Activated naive CD8-positive, alpha-beta T cell treated with anti-CD3 and anti-CD28 coated beads, Interleukin-2, amount 10 ng/mL, durations not matched to agents 7 days and 5 days (primary cell): ENCODE data around the gene FAM236B. TPM values are rescaled to one million over a fixed set of nuclear protein-coding genes. Genes with fewer than 3 reads are reported as not detected.
"Not testable (repeated sequence)": the region's sequence is repeated elsewhere in the genome, so short reads cannot be mapped to it uniquely, and the experiment has no call there.

Experiments used
- ATAC-seq: fragments of 150-1000 bp; cut with Tn5 transposase; one replicate; pipeline ENCODE4 v1.10.0; 2021; ENCODE audit warnings: low read depth, moderate library complexity
- POLR2A ChIA-PET: fragments of 350-600 bp; sonication (Branson Sonifier 250); formaldehyde crosslinking; loops from one replicate; lab custom pipeline; 2021; ENCODE audit warnings: antibody characterized with exemption; lab: Charles Lee
- DNase-seq: peaks from one replicate; pipeline ENCODE4 v3.0.0; 2021
- H3K27ac Mint-ChIP-seq: one replicate; pipeline ENCODE4 v1.8.0; 2022; ENCODE audit warnings: mild to moderate bottlenecking, mixed read lengths
- H3K27me3 Mint-ChIP-seq: one replicate; pipeline ENCODE4 v1.8.0; 2022; ENCODE audit warnings: mild to moderate bottlenecking, moderate library complexity, mixed read lengths
- H3K36me3 Mint-ChIP-seq: one replicate; pipeline ENCODE4 v1.8.0; 2021; ENCODE audit warnings: mild to moderate bottlenecking, mixed read lengths
- H3K4me1 Mint-ChIP-seq: one replicate; pipeline ENCODE4 v1.8.0; 2021; ENCODE audit warnings: mixed read lengths
- H3K4me3 Mint-ChIP-seq: one replicate; pipeline ENCODE4 v1.8.0; 2022; ENCODE audit warnings: mild to moderate bottlenecking, moderate library complexity, mixed read lengths
- H3K9me3 Mint-ChIP-seq: one replicate; pipeline ENCODE4 v1.8.0; 2021; ENCODE audit warnings: mixed read lengths
- total RNA-seq, 2 experiments: library from RNA; stranded (reverse); gene quantifications; one replicate each; pipeline ENCODE4 v1.2.3, GENCODE V29; 2021

The FAM236B gene
- total RNA-seq = not detected

DNA sequence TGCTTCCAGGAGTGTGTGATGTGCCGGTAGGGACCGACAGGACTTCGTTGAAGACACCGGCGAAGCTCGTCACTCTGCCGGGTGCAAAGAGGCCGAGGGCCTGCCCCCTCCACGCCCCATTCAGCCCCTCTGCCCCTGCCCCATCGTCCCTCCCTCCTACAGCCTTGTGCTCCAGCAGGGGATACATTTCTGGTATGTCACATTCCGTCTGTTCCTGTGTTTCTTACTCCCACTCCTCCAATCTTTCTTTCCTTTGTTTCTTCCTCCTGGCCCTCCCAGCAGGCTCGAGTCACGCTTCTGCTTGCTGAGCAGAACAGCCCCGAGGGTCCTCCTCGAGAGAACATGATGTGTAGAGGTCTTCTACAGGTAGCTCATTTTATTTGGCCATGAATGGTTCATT lies at the start of gene FAM236B:
TSS of gene FAM236B (minus strand) at position 101 of the 400 bp plus-strand sequence. CDS start at position 1, 100 bp downstream.
- ATAC-seq, H3K36me3 Mint-ChIP-seq, H3K9me3 Mint-ChIP-seq, H3K4me1 Mint-ChIP-seq, H3K4me3 Mint-ChIP-seq, H3K27ac Mint-ChIP-seq, POLR2A ChIA-PET, H3K27me3 Mint-ChIP-seq, DNase-seq: not testable (repeated sequence)

DNA sequence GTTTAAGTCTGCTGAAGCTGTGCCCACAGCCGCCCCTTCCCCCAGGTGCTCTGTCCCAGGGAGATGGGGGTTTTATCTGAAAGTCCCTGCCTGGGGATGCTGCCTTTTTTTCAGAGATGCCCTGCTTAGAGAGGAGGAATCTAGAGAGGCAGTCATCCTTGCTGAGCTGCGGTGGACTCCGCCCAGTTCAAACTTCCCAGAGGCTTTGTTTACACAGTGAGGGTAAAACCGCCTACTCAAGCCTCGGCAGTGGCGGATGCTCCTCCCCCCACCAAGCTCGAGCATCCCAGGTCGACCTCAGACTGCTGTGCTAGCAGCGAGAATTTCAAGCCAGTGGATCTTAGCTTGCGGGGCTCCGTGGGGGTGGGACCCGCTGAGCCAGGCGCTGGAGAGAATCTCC lies 48.2 kb upstream of the FAM236B start:
- ATAC-seq, H3K36me3 Mint-ChIP-seq, H3K27ac Mint-ChIP-seq, POLR2A ChIA-PET, DNase-seq, H3K27me3 Mint-ChIP-seq, H3K4me3 Mint-ChIP-seq, H3K9me3 Mint-ChIP-seq, H3K4me1 Mint-ChIP-seq: not testable (repeated sequence)

DNA sequence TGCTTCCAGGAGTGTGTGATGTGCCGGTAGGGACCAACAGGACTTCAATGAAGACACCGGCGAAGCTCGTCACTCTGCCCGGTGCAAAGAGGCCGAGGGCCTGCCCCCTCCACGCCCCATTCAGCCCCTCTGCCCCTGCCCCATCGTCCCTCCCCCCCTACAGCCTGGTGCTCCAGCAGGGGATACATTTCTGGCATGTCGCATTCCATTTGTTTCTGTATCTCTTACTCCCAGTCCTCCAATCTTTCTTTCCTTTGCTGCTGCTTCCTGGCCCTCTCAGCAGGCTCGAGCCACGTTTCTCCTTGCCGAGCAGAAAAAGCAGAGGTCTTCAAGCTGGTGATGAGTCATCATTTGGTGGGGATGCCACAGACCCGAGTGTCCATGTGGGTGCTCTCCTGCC lies 25.6 kb upstream of the FAM236B start, which contains the start of gene FAM236D:
TSS of gene FAM236D (minus strand) at position 101 of the 400 bp plus-strand sequence. CDS start at position 1, 100 bp downstream.
- H3K4me3 Mint-ChIP-seq, H3K27me3 Mint-ChIP-seq, H3K9me3 Mint-ChIP-seq, DNase-seq, POLR2A ChIA-PET, H3K36me3 Mint-ChIP-seq, ATAC-seq, H3K4me1 Mint-ChIP-seq, H3K27ac Mint-ChIP-seq: not testable (repeated sequence)

DNA sequence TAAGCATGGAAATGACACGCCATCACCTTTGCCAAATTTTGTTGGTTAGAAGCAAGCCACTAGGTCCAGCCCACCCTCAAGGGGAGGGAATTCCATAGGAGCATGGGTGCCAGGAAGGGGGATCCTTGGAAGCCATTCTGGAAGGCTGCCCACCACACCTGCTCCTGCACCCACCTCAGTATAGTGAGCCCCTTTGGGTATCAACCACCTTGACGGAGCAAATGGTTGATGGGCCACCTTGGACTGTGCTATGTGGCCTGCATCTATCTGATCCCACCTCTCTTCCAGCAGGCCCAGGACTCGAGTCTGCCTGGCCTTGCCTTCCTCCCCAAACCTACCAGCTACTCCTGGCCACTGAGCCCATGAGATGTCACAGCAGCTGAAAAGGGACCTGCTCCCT lies 7.9 kb upstream of the FAM236B start:
- H3K36me3 Mint-ChIP-seq, H3K4me3 Mint-ChIP-seq, H3K9me3 Mint-ChIP-seq, DNase-seq, H3K4me1 Mint-ChIP-seq, H3K27ac Mint-ChIP-seq, H3K27me3 Mint-ChIP-seq, POLR2A ChIA-PET, ATAC-seq: not testable (repeated sequence)

DNA sequence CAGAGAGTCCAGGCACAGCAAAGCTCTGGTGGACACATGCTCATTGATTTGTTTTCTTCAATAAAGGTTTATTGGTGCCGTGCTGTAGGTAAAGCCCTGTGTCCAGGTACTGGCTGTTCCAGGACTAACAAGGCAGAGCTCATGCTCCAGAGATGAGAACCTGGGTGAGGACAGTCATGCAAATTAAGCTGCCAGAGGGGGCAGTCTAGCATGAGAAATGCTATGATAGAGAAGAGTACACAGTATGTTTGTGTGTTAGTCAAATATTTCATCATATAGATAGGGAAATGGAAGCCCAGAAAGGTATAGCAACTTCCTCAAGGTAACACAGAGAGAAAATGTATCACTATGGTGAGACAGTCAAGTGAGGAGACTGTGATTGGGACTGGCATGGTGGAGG lies 5.7 kb upstream of the FAM236B start:
- H3K27ac Mint-ChIP-seq, H3K9me3 Mint-ChIP-seq, H3K36me3 Mint-ChIP-seq, H3K4me3 Mint-ChIP-seq, DNase-seq, POLR2A ChIA-PET, H3K4me1 Mint-ChIP-seq, H3K27me3 Mint-ChIP-seq, ATAC-seq: not testable (repeated sequence)

DNA sequence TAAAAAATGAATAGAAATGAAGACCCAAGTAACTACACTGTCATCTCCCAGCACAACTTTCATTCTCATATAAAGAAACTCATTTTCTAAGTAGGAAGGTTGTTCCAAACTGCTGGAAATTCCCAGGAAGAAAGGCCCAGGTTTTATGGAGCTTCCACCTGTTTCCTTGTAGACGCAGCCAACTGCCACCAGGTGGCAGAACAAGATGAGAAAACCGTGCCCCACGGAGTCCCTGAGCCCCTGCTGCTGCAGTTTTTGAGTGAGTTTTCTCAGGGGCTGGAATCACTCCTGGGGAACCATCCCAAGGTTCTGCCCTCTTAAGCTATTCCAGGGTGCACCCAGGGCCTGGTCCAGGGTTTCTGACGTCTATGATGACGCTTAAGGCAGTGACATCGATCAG lies 1.5 kb upstream of the FAM236B start:
- H3K4me1 Mint-ChIP-seq, H3K36me3 Mint-ChIP-seq, H3K27ac Mint-ChIP-seq, ATAC-seq, DNase-seq, H3K4me3 Mint-ChIP-seq, H3K9me3 Mint-ChIP-seq, POLR2A ChIA-PET, H3K27me3 Mint-ChIP-seq: not testable (repeated sequence)

DNA sequence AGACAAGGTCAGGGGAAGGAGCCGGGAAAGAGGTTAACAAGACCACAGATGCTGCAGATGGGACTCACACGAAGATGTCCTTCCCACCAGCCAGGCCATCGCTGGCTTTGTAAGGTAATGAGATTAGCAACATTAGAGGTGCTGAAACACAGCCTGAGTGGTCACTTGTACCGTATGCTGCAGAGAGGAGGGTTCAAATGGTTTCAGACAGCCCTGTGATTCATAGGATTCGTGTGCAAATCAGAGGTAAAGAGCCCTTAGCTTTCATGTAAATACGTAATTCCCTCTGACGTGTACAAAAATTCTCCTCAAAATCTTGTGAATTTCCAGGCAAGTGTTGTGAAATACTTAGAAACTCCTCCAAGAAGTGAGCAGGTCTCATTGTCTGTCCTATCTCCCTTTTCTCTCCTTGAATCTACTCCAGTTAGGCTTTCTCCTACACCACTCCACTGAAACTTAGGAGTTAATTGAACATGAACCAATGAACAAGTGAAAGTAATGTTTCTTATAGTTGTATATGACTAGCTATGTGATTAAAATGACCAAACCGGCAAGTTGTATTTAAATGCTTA lies 991 bp upstream of the FAM236B start:
- H3K27me3 Mint-ChIP-seq, H3K9me3 Mint-ChIP-seq, H3K4me1 Mint-ChIP-seq, H3K27ac Mint-ChIP-seq, DNase-seq, POLR2A ChIA-PET, ATAC-seq, H3K4me3 Mint-ChIP-seq, H3K36me3 Mint-ChIP-seq: not testable (repeated sequence)

DNA sequence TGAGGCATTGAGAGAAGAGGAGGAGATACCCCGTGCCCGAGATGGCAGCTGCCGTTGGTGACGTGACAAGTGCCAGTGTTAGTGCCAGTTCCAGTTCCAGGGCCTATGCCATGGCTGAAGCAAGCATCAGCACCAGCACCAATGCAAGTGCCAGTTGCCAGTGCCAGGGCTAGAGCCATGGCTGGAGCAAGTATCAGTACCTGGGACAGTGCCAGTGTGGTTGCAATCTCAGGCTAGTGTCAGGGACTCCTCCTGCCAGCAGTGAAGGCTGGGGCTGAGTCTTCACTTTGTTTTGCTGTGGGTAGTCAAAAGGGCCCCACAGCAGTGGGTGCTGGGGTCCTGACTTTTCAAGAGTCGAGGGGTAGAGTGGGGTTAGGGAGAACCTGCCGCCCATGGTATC lies 4.3 kb downstream of the FAM236B start:
- H3K4me3 Mint-ChIP-seq, POLR2A ChIA-PET, H3K36me3 Mint-ChIP-seq, H3K27ac Mint-ChIP-seq, ATAC-seq, H3K27me3 Mint-ChIP-seq, DNase-seq, H3K9me3 Mint-ChIP-seq, H3K4me1 Mint-ChIP-seq: not testable (repeated sequence)

DNA sequence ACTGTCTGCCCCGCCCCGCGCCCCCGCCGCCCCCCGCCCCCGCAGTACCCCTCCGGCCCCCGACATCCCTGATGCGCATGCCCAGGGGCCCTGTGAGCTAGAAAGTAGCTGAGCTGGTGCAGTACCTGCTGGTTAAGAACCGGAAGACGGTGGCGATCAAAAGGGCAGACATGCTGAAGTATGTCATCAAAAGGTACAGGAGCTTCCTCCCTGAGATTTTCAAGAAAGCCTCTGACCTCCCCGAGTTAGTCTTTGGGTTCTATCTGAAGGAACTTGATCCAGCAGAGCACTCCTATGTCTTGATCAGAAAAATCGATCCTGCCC lies 5.0 kb downstream of the FAM236B start:
- H3K27ac Mint-ChIP-seq, H3K36me3 Mint-ChIP-seq, H3K9me3 Mint-ChIP-seq, H3K27me3 Mint-ChIP-seq, DNase-seq, POLR2A ChIA-PET, H3K4me3 Mint-ChIP-seq, H3K4me1 Mint-ChIP-seq: not testable (repeated sequence)
- ATAC-seq = peak; percentile 79

DNA sequence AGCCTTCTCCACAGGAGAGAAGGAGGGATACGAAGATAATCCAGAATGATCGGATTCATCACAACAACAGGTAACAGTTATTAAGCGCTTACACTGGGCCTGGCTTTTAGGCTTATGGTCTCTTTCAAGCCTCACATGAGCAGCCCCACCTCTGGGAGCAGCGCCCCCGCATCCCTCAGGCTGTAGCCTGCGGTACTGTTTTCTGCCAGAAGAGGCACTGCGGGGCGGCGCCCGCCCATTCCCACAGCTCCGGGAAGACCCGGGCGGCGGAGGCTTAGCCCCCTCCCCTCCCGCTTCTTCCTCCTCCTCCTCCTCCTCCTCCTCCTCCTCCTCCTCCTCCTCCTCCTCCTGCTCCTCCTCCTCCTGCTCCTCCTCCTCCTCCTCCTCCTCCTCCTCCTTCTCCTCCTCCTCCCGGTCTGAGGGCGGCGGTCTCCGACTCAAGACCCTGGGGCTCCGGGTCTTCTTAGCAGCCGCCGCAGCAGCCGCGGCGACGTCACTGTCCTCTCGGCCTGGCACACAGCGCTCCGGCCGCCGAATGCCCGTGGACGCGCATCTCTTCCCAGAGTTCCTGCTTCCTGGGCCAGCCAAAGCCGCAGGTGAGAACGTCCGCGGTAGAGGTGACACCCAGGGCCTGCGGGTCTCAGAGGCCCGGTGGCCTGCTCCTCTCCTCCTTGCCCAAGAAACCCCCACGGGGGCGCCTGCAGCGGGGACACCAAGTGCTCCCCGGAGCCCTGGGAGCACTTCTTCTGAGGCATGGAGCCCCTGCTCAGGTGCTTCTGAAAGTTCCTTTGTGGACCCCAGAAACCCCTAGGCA lies 5.6 kb downstream of the FAM236B start, which contains the start of gene DMRTC1B:
TSS of gene DMRTC1B (plus strand) at position 238 of the 814 bp plus-strand sequence. CDS start 68,246 bp downstream, outside the sequence.
- H3K9me3 Mint-ChIP-seq, POLR2A ChIA-PET, DNase-seq, H3K4me1 Mint-ChIP-seq, H3K27me3 Mint-ChIP-seq, H3K36me3 Mint-ChIP-seq, H3K4me3 Mint-ChIP-seq, H3K27ac Mint-ChIP-seq: not testable (repeated sequence)
- peak; percentile 80 for ATAC-seq

DNA sequence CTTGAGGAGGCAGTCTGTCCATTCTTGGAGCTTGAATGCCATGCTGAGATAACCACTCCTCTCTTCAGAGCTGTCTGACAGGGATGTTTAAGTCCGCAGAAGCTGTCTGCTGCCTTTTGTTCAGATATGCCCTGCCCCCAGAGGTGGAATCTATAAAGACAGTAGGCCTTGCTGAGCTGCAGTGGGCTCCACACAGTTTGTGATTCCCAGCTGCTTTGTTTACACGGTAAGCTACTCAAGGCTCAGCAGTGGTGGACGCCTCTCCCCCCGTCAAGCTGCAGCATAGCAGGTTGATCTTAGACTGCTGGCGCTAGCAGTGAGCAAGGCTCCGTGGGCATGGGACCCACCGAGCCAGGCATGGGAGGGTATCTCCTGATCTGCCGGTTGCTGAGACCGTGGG lies 22.0 kb downstream of the FAM236B start:
- H3K27me3 Mint-ChIP-seq, H3K4me3 Mint-ChIP-seq, DNase-seq, ATAC-seq, H3K4me1 Mint-ChIP-seq, H3K36me3 Mint-ChIP-seq, POLR2A ChIA-PET, H3K9me3 Mint-ChIP-seq, H3K27ac Mint-ChIP-seq: not testable (repeated sequence)

DNA sequence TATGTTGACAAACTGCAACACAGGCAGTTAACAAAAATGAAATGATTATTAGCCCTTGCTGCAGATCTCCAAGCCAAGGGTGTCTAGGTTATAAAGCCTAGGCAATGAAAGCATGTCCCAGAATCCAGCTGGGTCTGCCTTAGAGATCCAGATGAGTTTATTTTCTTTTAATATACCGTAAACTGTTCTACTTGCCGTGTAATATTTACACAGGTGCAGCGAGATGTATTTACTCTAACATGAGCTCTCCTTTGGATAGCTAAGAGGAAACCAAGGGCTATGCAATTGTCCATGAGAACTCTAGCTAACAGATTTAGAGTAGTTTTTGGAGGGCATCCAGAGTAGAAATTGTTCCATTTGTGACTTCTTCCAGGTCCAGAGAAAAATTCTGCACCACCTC lies 33.9 kb downstream of the FAM236B start:
- not testable (repeated sequence) for H3K27me3 Mint-ChIP-seq

DNA sequence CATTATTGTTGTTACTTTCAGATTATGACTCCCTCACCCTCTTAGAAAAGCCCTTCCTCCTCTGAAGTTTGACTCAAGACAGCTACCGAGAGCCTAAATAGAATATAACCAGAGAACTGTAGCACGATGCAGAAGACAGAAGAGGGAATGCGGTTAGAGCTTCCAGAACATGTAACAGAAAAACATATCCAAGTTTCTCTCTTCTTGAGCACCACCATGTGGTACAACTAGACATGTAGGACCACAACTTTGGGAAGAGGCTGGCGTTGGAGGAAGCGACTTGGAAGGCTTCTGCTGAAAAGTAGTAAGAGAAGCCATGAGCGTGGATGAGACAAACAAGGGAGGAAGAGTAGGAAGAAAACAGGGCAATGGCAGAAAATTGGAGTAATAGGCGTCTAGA lies 36.9 kb downstream of the FAM236B start:
- H3K4me1 Mint-ChIP-seq, H3K9me3 Mint-ChIP-seq, ATAC-seq, H3K4me3 Mint-ChIP-seq, H3K27me3 Mint-ChIP-seq, H3K36me3 Mint-ChIP-seq, DNase-seq, POLR2A ChIA-PET, H3K27ac Mint-ChIP-seq: not testable (repeated sequence)

More for the DNA sequence above, 33.9 kb downstream of the FAM236B start:
- H3K4me1 Mint-ChIP-seq, DNase-seq, H3K9me3 Mint-ChIP-seq, ATAC-seq, H3K27ac Mint-ChIP-seq, H3K36me3 Mint-ChIP-seq, H3K4me3 Mint-ChIP-seq, POLR2A ChIA-PET: not testable (repeated sequence)

DNA sequence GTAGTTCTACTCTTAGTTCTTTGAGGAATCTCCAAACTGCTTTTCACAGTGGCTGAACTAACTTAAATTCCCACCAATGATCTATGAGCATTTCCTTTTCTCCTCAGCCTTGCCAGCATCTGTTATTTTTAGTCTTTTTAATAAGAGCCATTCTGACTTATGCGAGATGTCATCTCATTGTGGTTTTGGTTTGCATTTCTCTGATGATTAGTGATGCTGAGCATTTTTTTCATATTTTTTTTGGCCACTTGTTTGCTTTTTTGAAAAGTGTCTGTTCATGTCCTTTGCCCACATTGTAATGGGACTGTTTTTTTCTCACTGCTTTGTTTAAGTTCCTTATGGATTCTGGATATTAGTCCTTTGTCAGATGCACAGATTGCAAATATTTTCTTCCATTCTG lies 46.9 kb downstream of the FAM236B start:
- no peak for ATAC-seq
- Mint-ChIP-seq H3K27me3 (peaks cover 17% of the 10 kb centered on the region), H3K36me3 (no peaks in the 10 kb centered on the region), H3K27ac (no peak overlapping the region), H3K4me3 (no peak overlapping the region), H3K4me1 (no peaks in the 10 kb centered on the region), H3K9me3 (no peaks in the 10 kb centered on the region)
- POLR2A ChIA-PET = no interaction called here
- no peak for DNase-seq
